ENCODE data around the gene LARP1. TPM values are rescaled to one million over a fixed set of nuclear protein-coding genes. Genes with fewer than 3 reads are reported as not detected.

Gene LARP1
- total RNA-seq, 2 donors from 2014 or later: 83.9 to 163 TPM

DNA sequence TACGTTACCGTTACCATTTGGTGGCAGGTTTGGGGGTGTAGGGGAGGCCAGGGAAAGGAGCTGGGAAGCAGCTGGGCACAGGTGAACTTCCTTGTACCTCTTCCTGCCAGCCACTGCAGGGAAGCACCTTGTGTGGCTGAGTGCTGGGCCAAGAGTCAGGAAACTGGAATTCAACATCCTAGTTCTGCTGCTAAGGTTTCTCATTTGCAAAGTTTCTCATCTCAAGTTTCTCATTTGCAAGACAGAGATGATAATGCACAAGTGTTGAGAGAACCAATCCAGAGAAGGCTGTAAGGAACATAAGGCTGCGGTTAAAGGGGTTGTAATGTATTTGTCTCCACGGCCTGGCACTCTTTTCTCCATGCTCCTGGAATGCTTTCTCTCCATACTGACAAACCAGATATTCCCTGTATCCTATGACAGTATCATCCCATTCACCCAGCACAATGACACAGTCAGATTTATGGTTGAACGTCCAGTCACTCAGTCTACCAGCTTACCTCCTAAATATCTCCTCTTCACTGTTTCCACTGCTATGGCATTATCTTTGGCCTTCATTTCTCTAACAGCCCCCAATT lies 33.6 kb upstream of the LARP1 start:
- intact Hi-C loops (cut with DNase I): no loop called here
- no peak for DNase-seq (ENCODE audit: low spot score)
- H3K27me3 ChIP-seq (replicated peaks; ENCODE audit: insufficient read depth): no peaks in the 10 kb centered on the region
- no peaks in the 10 kb centered on the region for H3K9me3 ChIP-seq
- no peaks in the 10 kb centered on the region for H3K4me1 ChIP-seq (replicated peaks)
- TF ChIP-seq, protein P1, sequence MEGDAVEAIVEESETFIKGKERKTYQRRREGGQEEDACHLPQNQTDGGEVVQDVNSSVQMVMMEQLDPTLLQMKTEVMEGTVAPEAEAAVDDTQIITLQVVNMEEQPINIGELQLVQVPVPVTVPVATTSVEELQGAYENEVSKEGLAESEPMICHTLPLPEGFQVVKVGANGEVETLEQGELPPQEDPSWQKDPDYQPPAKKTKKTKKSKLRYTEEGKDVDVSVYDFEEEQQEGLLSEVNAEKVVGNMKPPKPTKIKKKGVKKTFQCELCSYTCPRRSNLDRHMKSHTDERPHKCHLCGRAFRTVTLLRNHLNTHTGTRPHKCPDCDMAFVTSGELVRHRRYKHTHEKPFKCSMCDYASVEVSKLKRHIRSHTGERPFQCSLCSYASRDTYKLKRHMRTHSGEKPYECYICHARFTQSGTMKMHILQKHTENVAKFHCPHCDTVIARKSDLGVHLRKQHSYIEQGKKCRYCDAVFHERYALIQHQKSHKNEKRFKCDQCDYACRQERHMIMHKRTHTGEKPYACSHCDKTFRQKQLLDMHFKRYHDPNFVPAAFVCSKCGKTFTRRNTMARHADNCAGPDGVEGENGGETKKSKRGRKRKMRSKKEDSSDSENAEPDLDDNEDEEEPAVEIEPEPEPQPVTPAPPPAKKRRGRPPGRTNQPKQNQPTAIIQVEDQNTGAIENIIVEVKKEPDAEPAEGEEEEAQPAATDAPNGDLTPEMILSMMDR (IDR thresholded peaks at IDR 0.05): no peak
- TF ChIP-seq POLR2A (IDR thresholded peaks at IDR 0.05) (no peak), POLR2AphosphoS5 (IDR thresholded peaks at IDR 0.05) (no peak)
- no peaks in the 10 kb centered on the region for H3K36me3 ChIP-seq
- 85% methylated on average over 5 of the region's 5 CpGs for WGBS
- no peak overlapping the region for H3K4me3 ChIP-seq
- no peak overlapping the region for H3K27ac ChIP-seq

DNA sequence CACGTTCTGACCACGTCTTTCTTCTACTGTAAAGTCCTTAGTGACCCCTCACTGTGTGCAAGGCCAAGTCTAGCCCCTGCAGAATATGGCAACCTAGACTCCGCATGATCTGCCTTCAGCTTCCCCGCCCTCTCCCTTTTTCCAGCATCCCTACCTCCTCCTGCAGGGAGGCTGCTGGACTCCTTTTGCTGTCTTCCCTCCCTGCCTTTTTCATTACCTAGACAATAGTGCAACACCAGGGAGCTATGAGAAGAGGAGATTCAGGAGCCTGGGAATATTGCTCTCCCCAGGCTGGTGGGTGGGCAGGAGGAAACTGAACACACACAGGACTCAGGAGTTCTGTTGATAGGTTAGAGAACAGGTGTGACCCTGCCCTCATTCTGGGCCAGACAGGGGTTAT lies 33.1 kb upstream of the LARP1 start:
- TF ChIP-seq POLR2A (IDR thresholded peaks at IDR 0.05) (no peak), POLR2AphosphoS5 (IDR thresholded peaks at IDR 0.05) (no peak)
- TF ChIP-seq, protein P1 (IDR thresholded peaks at IDR 0.05): no peak
- intact Hi-C loops (cut with DNase I): no loop called here
- WGBS: 89% methylated on average over 4 of the region's 4 CpGs
- Histone ChIP-seq H3K36me3 (no peaks in the 10 kb centered on the region), H3K9me3 (no peaks in the 10 kb centered on the region), H3K27ac (no peak overlapping the region), H3K4me1 (replicated peaks) (no peaks in the 10 kb centered on the region), H3K4me3 (no peak overlapping the region), H3K27me3 (replicated peaks; ENCODE audit: insufficient read depth) (no peaks in the 10 kb centered on the region)
- no peak for DNase-seq (ENCODE audit: low spot score)

DNA sequence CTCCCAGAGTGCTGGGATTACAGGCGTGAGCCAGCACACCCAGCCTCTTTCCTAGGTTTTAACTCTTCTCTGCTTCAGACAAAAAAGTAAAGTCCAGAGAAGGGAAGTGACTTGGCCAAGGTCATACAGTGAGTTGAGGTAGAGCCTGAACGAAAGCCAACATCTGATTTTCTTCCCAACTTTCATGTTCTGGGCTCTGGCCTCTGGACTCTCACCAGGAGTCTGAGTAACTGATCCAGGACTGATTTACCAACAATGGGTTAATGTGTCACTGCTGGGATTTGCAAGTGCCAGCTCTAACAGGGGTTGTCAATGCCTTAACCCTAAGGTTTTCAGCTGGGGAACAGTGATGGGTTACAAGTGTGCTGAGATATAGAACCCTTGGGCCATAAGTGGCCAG lies 32.2 kb upstream of the LARP1 start:
- intact Hi-C loops (cut with DNase I): no loop called here
- no peak for TF ChIP-seq POLR2A (IDR thresholded peaks at IDR 0.05)
- no peak for TF ChIP-seq POLR2AphosphoS5 (IDR thresholded peaks at IDR 0.05)
- TF ChIP-seq, protein P1 (IDR thresholded peaks at IDR 0.05): no peak
- H3K27me3 ChIP-seq (replicated peaks; ENCODE audit: insufficient read depth): no peaks in the 10 kb centered on the region
- no peaks in the 10 kb centered on the region for H3K4me1 ChIP-seq (replicated peaks)
- no peak overlapping the region for H3K27ac ChIP-seq
- H3K36me3 ChIP-seq: no peaks in the 10 kb centered on the region
- no peak overlapping the region for H3K4me3 ChIP-seq
- 100% methylated on average over 2 of the region's 2 CpGs for WGBS
- DNase-seq (ENCODE audit: low spot score): no peak
- no peaks in the 10 kb centered on the region for H3K9me3 ChIP-seq

DNA sequence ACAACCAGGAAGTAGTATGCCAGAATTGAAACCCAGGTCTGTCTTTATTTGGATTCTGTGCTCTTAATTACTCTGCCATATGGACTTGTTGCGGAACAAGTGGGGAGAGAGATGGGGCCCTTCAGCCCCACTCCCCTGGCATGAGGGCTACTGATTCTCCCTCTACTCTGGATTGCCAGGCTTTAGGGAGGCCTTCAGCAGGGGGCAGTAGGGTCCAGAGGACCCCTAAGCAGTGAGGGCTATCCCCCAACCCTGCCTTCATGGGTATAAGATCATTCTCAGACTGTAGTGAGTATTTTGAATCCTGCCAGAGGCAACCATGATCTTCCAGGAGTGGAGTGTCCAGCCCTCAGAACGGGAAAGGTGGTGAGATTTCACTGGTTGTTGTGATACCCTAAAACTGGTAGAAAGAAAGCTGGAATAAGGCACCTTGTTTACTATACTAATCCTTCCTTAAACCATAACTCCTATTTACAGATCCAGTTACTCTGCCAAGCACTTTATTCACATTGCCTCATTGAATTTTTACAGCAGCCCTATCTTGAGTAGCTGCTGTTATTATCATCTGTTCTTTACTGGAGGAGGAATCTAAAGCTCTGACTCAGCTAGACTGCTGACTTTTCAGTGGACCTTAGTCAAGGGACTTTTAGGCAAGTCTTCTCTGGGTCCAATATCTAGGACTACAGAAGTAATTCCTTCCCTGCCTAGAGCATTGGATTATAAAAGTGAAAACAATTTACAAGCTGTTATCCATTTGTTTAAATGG lies 31.3 kb upstream of the LARP1 start:
- Histone ChIP-seq H3K27me3 (replicated peaks; ENCODE audit: insufficient read depth) (no peaks in the 10 kb centered on the region), H3K4me1 (replicated peaks) (no peaks in the 10 kb centered on the region), H3K9me3 (no peaks in the 10 kb centered on the region), H3K36me3 (no peaks in the 10 kb centered on the region), H3K27ac (no peak overlapping the region), H3K4me3 (no peak overlapping the region)
- 32% methylated on average over 2 of the region's 2 CpGs for WGBS
- TF ChIP-seq POLR2AphosphoS5 (IDR thresholded peaks at IDR 0.05): peak; percentile 81
- TF ChIP-seq, protein P1 (IDR thresholded peaks at IDR 0.05): no peak
- intact Hi-C loops (cut with DNase I): no loop called here
- no peak for DNase-seq (ENCODE audit: low spot score)

DNA sequence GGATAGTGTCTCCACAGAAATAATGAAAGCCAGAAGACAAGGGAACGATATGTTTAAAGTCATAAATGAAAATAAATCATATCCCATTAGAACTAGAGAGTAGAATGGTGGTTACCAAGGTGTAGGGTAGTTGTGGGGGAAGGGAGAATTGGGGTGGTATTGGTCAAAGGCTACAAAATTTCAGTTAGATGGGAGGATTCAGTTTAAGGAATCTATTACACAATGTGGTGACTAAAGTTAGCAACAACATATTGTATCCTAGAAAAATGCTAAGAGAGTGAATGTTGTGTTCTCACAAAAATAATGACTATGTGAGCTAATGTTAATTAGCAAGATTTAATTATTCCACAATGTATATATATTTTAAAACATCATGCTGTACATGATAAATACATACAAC lies 27.8 kb upstream of the LARP1 start:
- Histone ChIP-seq H3K9me3 (no peaks in the 10 kb centered on the region), H3K36me3 (no peaks in the 10 kb centered on the region), H3K27me3 (replicated peaks; ENCODE audit: insufficient read depth) (no peaks in the 10 kb centered on the region), H3K4me1 (replicated peaks) (no peaks in the 10 kb centered on the region), H3K27ac (no peak overlapping the region), H3K4me3 (no peak overlapping the region)
- TF ChIP-seq POLR2AphosphoS5 (IDR thresholded peaks at IDR 0.05): no peak
- no peak for TF ChIP-seq POLR2A (IDR thresholded peaks at IDR 0.05)
- DNase-seq (ENCODE audit: low spot score): no peak
- intact Hi-C loops (cut with DNase I): no loop called here
- 47% methylated on average over 1 of the region's 1 CpG for WGBS

Measured in prostate gland (tissue), 2 donors.